ENCODE measurements around the gene SCN3B. TPM values are rescaled to one million over a fixed set of nuclear protein-coding genes. Genes with fewer than 3 reads are reported as not detected.

The SCN3B gene
- total RNA-seq, 1 experiment from 2014 or later, result 0.39 TPM

Other genes with a start within 250 kb of the SCN3B start
- 11.0 and 14.9 TPM in 2 replicates for gene GRAMD1B, start 224.4 kb downstream of the SCN3B start, total RNA-seq (2014; rRNA removed; shearing (Covaris generic))
- 5.4 and 10.3 TPM in 2 replicates for gene ZNF202, start 87.0 kb upstream of the SCN3B start, total RNA-seq (2014; rRNA removed; shearing (Covaris generic))
- not detected in 2 replicates for gene OR6X1, start 99.9 kb upstream of the SCN3B start, total RNA-seq (2014; rRNA removed; shearing (Covaris generic))
- gene OR6M1, start 151.7 kb upstream of the SCN3B start, total RNA-seq (2014; rRNA removed; shearing (Covaris generic)), result not detected in 2 replicates
- not detected in 2 replicates for gene TMEM225, start 231.0 kb upstream of the SCN3B start, total RNA-seq (2014; rRNA removed; shearing (Covaris generic))
- not detected in 2 replicates for gene OR8D4, start 247.5 kb upstream of the SCN3B start, total RNA-seq (2014; rRNA removed; shearing (Covaris generic))

Data from H4 (cell line).